GM19397 (cell line): ENCODE measurements around the gene TFDP1.
"Not testable (repeated sequence)": the region's sequence is repeated elsewhere in the genome, so short reads cannot be mapped to it uniquely, and the experiment has no call there.

Source experiments
- ATAC-seq: cut with Tn5 transposase; IDR thresholded peaks from one replicate; pipeline ENCODE4 v1.9.1; 2021; ENCODE audit warnings: mild to moderate bottlenecking, moderate library complexity; ENCODE audit not compliant: unreplicated experiment

TFDP1 gene

GRCh38 chr13:113613789-113614379 lies 29.3 kb downstream of the TFDP1 start:
- no peak for ATAC-seq

GRCh38 chr13:113616281-113616906 lies 31.8 kb downstream of the TFDP1 start:
- no peak for ATAC-seq

GRCh38 chr13:113616991-113617749 lies 32.6 kb downstream of the TFDP1 start:
- ATAC-seq = no peak

- no peak for ATAC-seq
Measured at GRCh38 chr13:113617961-113618360, 33.4 kb downstream of the TFDP1 start.

GRCh38 chr13:113618455-113618854 lies 33.9 kb downstream of the TFDP1 start:
- ATAC-seq = no peak

GRCh38 chr13:113620036-113620796 lies 35.7 kb downstream of the TFDP1 start:
- no peak for ATAC-seq

- ATAC-seq = no peak
Measured at GRCh38 chr13:113621046-113621445, 36.5 kb downstream of the TFDP1 start.

GRCh38 chr13:113621498-113621897 lies 36.9 kb downstream of the TFDP1 start:
- ATAC-seq = not testable (repeated sequence)

- ATAC-seq = not testable (repeated sequence)
Measured at GRCh38 chr13:113621986-113622550, 37.5 kb downstream of the TFDP1 start.

- ATAC-seq = no peak
Measured at GRCh38 chr13:113622791-113623490, 38.4 kb downstream of the TFDP1 start.

- no peak for ATAC-seq
Measured at GRCh38 chr13:113623491-113624234, 39.1 kb downstream of the TFDP1 start.

GRCh38 chr13:113624235-113624587 lies 39.7 kb downstream of the TFDP1 start:
- no peak for ATAC-seq

- ATAC-seq = not testable (repeated sequence)
Measured at GRCh38 chr13:113624640-113625304, 40.2 kb downstream of the TFDP1 start.

GRCh38 chr13:113625965-113626721 lies 41.6 kb downstream of the TFDP1 start:
- ATAC-seq = no peak

- no peak for ATAC-seq
Measured at GRCh38 chr13:113627136-113627535, 42.6 kb downstream of the TFDP1 start.

- ATAC-seq = no peak
Measured at GRCh38 chr13:113628291-113629270, 44.0 kb downstream of the TFDP1 start.

- ATAC-seq = no peak
Measured at GRCh38 chr13:113629866-113630265, 45.3 kb downstream of the TFDP1 start.
